ENCODE measurements around the gene CEL.

Gene CEL

DNA sequence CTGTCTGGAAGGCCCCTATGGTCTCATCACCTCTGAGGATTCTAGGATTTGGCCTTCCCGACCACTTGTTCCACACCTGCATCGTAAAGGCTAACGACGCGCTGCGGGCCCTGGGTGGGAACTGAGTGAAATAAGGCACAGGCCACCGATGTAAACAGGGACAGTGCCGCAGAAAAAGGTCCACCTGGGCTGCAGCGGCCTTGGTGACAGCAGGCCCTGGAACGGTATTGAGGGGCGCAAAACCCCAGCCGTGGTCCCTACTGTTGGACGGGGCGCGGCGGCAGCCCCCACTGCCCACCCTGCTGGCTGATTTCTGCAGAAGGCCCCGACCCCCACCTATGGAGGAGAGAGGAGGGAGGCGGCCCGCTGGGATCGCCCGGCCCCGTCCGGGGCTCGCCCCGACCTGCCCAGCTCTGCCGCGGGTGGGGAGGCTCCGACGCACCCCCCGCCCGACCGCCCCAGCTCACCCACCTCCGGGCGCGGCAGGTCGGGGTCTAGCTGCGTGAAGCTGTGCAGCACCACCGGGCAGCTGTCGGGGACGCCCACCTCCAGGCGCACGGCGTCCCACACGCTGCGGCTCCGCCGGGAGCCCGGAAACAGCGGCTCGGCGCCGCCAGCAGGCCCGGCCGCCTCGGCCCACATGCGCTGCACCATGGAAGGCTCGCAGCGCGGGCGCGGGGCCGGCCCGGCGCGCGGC, 58.9 kb downstream of the CEL start:
- CTCF ChIA-PET, result interaction anchor here (2.1 to 20.8 kb wide), 2 partner anchors 12 to 27 kb away, joined by 9 to 473 read pairs; no protein-coding TSS in a partner anchor

More for the DNA sequence above, 58.9 kb downstream of the CEL start:
- no peak for DNase-seq (ENCODE audit: extremely low spot score)
- no peak for TF ChIP-seq CTCF (IDR thresholded peaks at IDR 0.05; ENCODE audit: control extremely low read depth, extremely low read depth, low read depth, missing control alignments)
- POLR2A ChIA-PET, result no interaction called here

All from GM10248 (cell line).